Retinal pigment epithelial cell (primary cell): Measurements from ENCODE around the gene LGSN.
"Not testable (repeated sequence)": the region's sequence is repeated elsewhere in the genome, so short reads cannot be mapped to it uniquely, and the experiment has no call there.

Experiments
- DNase-seq: peaks from one replicate; pipeline ENCODE4 v3.0.0-alpha.2; 2010; ENCODE audit warnings: low read depth
- H3K4me3 ChIP-seq: 2 replicates; pipeline ENCODE4 v1.5.1; 2011; ENCODE audit warnings: mild to moderate bottlenecking, low read length, control low read depth, moderate library complexity
- TF ChIP-seq, protein P1 (sequence below): conservative IDR thresholded peaks from 2 replicates; pipeline ENCODE4 v1.5.1; 2011; ENCODE audit warnings: low read depth, low read length, control low read depth, inconsistent platforms

The LGSN gene

DNA sequence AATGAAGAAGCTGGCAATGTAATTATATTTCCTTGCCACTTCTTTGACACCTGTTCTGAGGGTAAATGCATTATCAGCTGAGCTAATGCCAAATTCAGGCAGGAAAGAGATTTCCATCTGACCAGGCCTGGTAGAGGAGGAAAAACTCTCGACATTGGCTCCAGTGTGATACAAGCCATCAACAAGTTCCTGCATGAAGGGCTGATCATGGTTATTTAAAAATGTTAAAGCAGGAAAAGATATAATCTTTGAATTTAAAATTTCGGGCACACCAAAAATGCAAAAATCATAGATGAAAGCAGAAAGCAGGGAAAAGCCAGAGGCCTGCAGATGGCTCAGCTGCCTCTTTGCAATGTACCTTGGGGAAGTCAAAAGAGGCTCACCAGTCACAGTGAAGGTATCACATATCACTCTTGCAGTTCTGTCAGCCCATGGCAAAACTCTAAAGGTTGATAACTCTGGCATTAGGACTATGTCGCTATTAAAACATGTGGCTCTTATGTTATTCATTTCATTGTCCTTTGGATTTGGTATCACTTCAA is 39.1 kb downstream of the LGSN start:
- TF ChIP-seq, protein P1, sequence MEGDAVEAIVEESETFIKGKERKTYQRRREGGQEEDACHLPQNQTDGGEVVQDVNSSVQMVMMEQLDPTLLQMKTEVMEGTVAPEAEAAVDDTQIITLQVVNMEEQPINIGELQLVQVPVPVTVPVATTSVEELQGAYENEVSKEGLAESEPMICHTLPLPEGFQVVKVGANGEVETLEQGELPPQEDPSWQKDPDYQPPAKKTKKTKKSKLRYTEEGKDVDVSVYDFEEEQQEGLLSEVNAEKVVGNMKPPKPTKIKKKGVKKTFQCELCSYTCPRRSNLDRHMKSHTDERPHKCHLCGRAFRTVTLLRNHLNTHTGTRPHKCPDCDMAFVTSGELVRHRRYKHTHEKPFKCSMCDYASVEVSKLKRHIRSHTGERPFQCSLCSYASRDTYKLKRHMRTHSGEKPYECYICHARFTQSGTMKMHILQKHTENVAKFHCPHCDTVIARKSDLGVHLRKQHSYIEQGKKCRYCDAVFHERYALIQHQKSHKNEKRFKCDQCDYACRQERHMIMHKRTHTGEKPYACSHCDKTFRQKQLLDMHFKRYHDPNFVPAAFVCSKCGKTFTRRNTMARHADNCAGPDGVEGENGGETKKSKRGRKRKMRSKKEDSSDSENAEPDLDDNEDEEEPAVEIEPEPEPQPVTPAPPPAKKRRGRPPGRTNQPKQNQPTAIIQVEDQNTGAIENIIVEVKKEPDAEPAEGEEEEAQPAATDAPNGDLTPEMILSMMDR, result no peak
- no peak for DNase-seq
- H3K4me3 ChIP-seq, result no peak overlapping the region

DNA sequence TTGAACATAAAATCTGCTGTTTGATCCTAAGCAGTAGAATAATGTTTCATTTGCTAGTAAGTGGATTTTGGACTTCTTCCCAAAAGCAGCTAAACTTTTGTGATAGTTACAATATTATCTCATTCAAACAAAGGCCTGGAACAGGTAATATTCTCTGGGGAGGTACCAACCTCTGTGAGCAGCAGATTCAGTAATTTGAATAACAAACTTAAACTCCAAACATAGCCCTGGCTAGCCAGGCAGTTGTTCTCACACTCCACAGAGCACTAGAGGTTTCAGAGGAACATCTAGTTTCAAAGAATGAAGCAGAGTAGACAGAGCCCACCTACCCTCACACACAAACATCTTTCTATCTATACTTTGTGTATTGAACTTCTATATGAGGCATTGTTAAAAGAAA is 40.9 kb downstream of the LGSN start:
- no peak overlapping the region for H3K4me3 ChIP-seq
- no peak for DNase-seq
- TF ChIP-seq, protein P1, result no peak

DNA sequence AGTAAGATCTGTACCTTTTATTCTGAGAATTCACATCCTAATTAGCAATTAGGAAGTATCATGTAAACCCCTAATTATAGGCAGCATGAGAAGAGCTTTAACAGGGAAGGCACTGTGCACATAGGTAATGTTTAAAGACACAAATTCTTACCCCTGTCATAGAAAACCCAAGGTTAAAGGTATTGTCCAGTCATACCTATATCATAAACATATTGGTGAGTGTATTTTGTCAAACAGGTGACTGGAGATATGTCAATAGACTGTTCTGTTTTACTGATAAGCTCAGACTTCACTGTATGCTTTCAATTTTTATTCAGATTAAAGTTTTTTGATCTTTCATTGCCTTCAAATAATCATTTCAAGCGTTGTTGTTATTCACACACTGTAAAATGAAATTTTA is 43.8 kb downstream of the LGSN start:
- no peak for DNase-seq
- H3K4me3 ChIP-seq, result no peak overlapping the region
- TF ChIP-seq, protein P1, result no peak

- not testable (repeated sequence) for DNase-seq, H3K4me3 ChIP-seq
These were observed 44.9 kb downstream of the LGSN start for GRCh38 chr6:63274795-63275430.

GRCh38 chr6:63272397-63272796 is 47.4 kb downstream of the LGSN start:
- no peak for DNase-seq

GRCh38 chr6:63269470-63269869 is 50.3 kb downstream of the LGSN start:
- no peak overlapping the region for H3K4me3 ChIP-seq
- DNase-seq, result no peak
- TF ChIP-seq, protein P1, result no peak

More at GRCh38 chr6:63272397-63272796, 47.4 kb downstream of the LGSN start:
- H3K4me3 ChIP-seq, result no peak overlapping the region
- TF ChIP-seq, protein P1, result peak; percentile 25

- TF ChIP-seq, protein P1, result no peak
- no peak for DNase-seq
- no peak overlapping the region for H3K4me3 ChIP-seq
These were observed 51.2 kb downstream of the LGSN start for GRCh38 chr6:63268574-63268973.
